Measurements from ENCODE around the gene POFUT1. TPM values are rescaled to one million over a fixed set of nuclear protein-coding genes. Genes with fewer than 3 reads are reported as not detected.
"Not testable (repeated sequence)": the region's sequence is repeated elsewhere in the genome, so short reads cannot be mapped to it uniquely, and the experiment has no call there.

The POFUT1 gene
- total RNA-seq, 1 donor from 2014 or later: 27.8 TPM

DNA sequence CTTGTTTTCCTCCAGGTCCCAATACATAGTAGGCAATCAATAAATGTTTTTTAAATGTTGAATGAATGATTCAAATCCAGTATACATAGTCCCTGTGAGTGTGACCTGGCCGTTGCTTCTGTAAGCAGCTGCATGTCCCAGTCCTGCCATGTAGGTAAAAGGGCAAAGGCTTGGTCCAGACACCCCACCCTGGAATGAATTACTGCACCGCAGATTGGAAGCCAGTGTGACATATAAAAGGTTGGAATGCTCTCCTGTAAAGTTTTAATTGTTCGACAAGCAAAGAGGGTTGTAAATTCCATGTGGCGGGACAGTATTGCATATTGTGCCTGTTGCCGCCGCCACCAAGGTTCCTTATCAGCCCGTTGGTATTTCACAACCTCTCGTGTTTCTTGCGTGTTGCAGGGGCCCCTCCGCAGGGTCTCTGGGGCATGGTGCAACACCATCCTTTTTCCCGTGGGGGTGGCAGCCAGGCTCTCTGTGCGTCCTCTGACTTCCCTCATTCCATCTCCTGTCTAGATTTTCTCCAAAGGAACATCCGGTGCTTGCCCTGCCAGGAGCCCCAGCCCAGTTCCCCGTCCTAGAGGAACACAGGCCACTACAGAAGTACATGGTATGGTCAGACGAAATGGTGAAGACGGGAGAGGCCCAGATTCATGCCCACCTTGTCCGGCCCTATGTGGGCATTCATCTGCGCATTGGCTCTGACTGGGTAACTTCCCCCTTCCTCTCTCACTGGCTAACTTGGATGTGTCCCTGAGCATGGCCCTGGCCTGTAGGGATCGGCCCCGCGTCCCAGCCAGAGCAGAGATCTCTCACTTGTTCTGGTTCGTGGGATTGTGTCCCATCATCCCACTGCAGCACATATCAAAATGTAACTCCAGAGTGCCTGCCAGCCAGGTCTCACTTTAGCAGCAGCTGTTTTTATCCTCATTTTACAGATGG lies 20.3 kb downstream of the POFUT1 start:
- ATAC-seq (no peak), DNase-seq (ENCODE audit: low spot score) (no peak)
- intact Hi-C loops (cut with DNase I): no loop called here

GRCh38 chr20:32229251-32229747 lies 21.6 kb downstream of the POFUT1 start:
- intact Hi-C loops (cut with DNase I): no loop called here
- DNase-seq (ENCODE audit: low spot score): no peak
- no peak for ATAC-seq

GRCh38 chr20:32230707-32231106 lies 23.0 kb downstream of the POFUT1 start:
- DNase-seq (ENCODE audit: low spot score) (no peak), ATAC-seq (no peak)
- intact Hi-C loops (cut with DNase I): no loop called here

DNA sequence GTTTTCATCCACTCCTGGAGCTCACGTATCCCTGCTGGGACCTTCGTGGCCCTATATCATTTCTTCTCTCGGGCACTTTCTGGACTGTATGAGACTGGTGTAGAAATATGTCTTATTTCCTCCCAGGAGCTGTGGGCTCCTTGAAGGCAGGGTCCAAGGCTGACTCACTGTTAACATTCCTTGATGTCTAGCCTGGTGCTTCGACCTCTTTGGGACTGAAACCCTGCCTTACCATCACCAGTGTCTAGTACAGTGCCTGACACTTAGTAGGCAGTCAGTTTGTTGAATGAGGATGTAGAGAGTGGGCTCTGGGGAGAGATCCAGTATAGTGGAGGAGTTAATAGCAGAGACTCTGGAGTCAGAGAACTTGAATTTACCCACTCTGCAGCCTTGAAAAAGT lies 23.6 kb downstream of the POFUT1 start:
- no peak for DNase-seq (ENCODE audit: low spot score)
- no peak for ATAC-seq
- intact Hi-C loops (cut with DNase I): no loop called here

GRCh38 chr20:32231847-32232246 lies 24.2 kb downstream of the POFUT1 start:
- DNase-seq (ENCODE audit: low spot score): no peak
- intact Hi-C loops (cut with DNase I): no loop called here
- ATAC-seq: peak; percentile 71

DNA sequence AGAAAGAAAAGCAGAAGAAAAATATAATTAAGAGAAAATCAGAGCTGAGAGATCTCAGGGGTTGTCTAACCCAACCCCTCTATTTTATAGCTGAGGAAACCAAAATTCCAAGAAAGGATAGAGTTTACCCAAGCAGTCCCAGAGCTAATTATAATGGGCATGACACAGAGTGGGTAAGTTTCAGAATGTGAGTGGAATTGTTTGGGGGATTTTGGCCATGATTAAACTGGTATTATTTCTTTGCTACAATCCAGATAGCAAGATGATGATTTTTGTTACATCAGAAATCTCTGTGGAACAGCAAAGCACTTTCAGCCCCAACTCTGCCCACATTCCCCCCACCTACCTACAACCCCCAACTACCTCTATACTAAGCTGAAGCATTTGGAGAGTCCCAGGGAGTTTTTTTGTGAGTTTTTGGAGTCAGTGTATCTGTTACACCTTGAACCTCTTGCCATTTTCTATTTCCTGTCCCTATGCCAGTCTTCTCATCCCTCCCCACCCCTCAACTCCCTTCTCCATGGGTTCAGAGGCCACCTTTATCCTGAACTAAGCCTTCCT lies 24.7 kb downstream of the POFUT1 start:
- ATAC-seq: no peak
- intact Hi-C loops (cut with DNase I): no loop called here
- no peak for DNase-seq (ENCODE audit: low spot score)

DNA sequence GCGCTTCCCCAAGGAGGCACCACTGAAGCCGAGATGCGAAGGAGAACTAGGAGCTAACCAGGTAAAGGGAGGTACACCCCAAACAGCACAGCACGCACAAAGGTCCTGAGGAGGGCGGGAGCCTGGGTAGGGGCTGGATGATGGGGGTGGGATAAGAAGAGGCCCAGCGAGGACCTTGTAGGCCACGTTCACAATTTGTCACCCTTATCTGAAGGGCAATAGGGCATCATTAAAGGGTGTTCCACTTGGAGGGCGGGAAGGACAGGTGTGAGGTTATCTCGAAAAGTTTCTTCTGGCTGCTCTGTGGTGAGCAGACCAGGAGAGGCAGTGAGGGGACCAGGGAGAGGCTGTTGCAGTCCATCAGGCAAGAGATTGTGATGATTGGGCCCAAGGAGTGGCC lies 25.6 kb downstream of the POFUT1 start:
- ATAC-seq (no peak), DNase-seq (ENCODE audit: low spot score) (no peak)
- intact Hi-C loops (cut with DNase I): no loop called here

GRCh38 chr20:32234135-32234808 lies 26.6 kb downstream of the POFUT1 start:
- DNase-seq (ENCODE audit: low spot score): no peak
- intact Hi-C loops (cut with DNase I): no loop called here
- no peak for ATAC-seq

GRCh38 chr20:32235331-32236047 lies 27.8 kb downstream of the POFUT1 start:
- peak; percentile 30 for ATAC-seq
- intact Hi-C loops (cut with DNase I): no loop called here
- DNase-seq (ENCODE audit: low spot score): no peak

- ATAC-seq (no peak), DNase-seq (ENCODE audit: low spot score) (no peak)
- intact Hi-C loops (cut with DNase I): no loop called here
These were observed 28.4 kb downstream of the POFUT1 start for GRCh38 chr20:32236048-32236533.

DNA sequence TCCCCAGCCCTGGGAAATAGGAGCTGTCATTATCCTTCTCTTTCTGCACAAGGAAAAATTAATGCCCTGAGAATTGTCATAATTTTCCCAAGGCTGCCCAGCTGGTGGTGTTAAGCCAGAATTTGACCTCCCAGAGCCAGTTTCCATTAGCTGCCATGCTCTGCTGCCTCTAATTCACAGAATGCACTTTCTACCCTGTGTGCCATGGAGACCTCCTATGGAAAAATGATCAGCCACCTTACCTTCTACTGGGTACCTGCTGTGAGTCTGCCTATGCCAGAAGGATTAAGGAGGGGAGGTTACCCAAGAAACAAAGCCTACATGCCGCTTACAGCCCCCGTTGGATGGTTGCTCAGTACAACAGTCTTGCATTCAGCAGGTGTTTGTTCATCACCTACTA lies 29.1 kb downstream of the POFUT1 start:
- ATAC-seq (no peak), DNase-seq (ENCODE audit: low spot score) (no peak)
- intact Hi-C loops (cut with DNase I): no loop called here

GRCh38 chr20:32237419-32237818 lies 29.7 kb downstream of the POFUT1 start:
- DNase-seq (ENCODE audit: low spot score) (no peak), ATAC-seq (no peak)
- intact Hi-C loops (cut with DNase I): no loop called here

DNA sequence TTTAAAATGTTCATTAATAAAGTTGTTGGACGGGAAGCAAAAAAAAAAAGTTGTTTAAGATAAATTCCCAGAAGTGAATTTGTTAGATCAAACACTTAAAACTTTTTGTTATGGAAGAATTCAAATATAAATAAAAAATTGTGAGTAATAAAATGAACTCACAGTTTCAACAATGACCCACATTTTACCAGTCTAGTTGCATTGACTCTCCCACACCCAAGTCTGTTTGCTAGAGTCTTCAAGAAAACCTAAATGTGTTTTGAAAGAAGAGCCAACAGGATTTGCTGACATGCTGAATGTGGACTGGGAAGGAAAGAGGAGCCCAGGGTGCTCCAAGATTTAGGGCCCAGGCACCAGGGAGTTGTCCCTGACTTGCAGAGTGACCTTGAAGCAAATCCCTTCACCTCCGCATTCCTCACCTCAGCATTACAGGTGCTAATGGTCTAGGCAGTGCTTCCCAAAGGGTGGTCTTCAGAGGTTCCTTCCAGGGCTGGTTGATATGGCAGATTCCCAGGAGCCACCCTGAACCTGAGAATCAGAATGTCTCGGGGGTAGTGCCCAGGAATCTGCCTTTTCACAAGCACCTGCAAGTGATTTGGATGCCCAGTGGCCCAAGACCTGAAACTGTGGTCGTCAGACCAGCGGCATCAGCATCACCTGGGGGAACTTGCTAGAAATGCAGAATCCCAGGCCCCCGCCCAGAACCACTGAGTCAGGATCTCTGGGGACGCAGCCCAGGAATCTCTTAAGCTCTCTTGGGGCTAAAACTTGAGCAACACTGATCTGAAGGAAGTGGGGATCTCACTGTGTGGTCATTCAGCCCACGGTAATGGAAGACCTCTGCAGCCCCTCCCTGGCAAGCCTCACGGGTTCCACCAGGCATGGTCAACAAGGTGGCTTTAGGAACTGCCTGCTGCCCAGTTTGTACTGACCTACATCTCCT lies 31.1 kb downstream of the POFUT1 start:
- DNase-seq (ENCODE audit: low spot score): no peak
- intact Hi-C loops (cut with DNase I): no loop called here
- no peak for ATAC-seq

DNA sequence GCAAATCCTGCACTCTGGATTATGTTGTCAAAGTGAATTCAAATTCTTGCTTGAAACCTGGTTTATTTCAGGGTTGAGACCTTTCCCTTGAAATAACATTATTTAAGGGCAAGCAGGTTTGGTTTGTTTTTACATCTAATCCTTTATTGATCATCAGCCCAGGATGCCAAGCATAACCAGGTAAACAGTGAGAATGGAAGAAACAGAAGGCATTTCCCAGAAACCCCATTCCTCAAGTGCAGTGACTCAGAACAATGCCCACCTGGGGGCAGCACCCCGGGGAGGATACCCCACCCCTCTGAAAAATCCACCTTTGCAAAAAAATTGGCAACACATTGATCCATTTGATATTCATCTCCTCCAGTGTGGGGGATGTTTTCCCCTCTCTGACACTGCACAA lies 32.5 kb downstream of the POFUT1 start:
- ATAC-seq (no peak), DNase-seq (ENCODE audit: low spot score) (no peak)
- intact Hi-C loops (cut with DNase I): no loop called here

DNA sequence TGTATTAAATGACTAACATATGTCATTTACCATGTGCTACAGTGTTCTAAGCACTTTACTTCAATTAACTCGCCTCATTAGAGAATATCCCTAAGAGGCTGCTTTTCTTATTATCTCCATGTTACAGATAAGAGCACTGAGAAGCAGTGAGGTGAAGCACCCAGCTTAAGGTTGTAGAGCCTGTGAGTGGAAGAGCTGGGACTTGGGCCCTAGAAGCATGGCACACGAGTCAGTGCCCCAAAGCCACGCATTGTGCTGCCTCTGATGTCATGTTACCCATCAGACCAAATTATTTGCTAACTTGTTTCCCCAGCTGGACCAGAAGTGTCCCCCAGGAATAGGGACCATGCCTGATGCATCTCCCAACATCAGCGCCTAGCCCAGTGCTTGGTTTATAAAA lies 34.1 kb downstream of the POFUT1 start:
- ATAC-seq: no peak

GRCh38 chr20:32244150-32244823 lies 36.6 kb downstream of the POFUT1 start:
- ATAC-seq (no peak), DNase-seq (ENCODE audit: low spot score) (no peak)
- intact Hi-C loops (cut with DNase I): no loop called here

More for the DNA sequence above, 34.1 kb downstream of the POFUT1 start:
- intact Hi-C loops (cut with DNase I): no loop called here
- no peak for DNase-seq (ENCODE audit: low spot score)

DNA sequence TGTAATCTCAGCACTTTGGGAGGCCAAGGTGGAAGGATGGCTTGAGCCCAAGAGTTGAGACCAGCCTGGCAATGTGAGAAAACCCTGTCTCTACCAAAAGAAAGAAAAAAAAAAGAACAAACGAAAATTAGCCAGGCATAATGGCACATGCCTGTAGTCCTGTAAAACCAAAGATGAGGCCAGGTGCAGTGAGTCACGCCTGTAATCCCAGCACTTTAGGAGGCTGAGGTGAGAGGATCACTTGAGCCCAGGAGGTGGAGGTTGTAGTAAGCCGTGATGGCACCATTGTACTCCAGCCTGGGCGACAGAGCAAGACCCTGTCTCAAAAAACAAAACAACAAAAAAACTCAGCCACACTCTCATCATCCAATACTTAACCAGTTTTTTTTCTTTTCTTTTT lies 37.3 kb downstream of the POFUT1 start:
- DNase-seq (ENCODE audit: low spot score) (no peak), ATAC-seq (no peak)
- intact Hi-C loops (cut with DNase I): no loop called here

GRCh38 chr20:32246208-32246607 lies 38.5 kb downstream of the POFUT1 start:
- intact Hi-C loops (cut with DNase I): not testable (repeated sequence)

More at GRCh38 chr20:32246208-32246607, 38.5 kb downstream of the POFUT1 start:
- not testable (repeated sequence) for ATAC-seq; DNase-seq (ENCODE audit: low spot score)
